HG03095 (cell line): ENCODE results near the gene CDADC1.
"Not testable (repeated sequence)": the region's sequence is repeated elsewhere in the genome, so short reads cannot be mapped to it uniquely, and the experiment has no call there.

Experiments
- ATAC-seq: cut with Tn5 transposase; IDR thresholded peaks from one replicate; pipeline ENCODE4 v1.9.1; 2021; ENCODE audit warnings: moderate library complexity; ENCODE audit not compliant: unreplicated experiment

Gene CDADC1

GRCh38 chr13:49292742-49293486 lies 45.2 kb downstream of the CDADC1 start:
- ATAC-seq = no peak

- ATAC-seq = not testable (repeated sequence)
Measured at GRCh38 chr13:49294723-49295122, 47.0 kb downstream of the CDADC1 start.

- no peak for ATAC-seq
Measured at GRCh38 chr13:49295244-49295643, 47.5 kb downstream of the CDADC1 start.

- ATAC-seq = no peak
Measured at GRCh38 chr13:49296659-49297058, 48.9 kb downstream of the CDADC1 start.

- ATAC-seq = no peak
Measured at GRCh38 chr13:49297338-49297737, 49.6 kb downstream of the CDADC1 start.

- no peak for ATAC-seq
Measured at GRCh38 chr13:49298416-49298815, 50.7 kb downstream of the CDADC1 start.

GRCh38 chr13:49298903-49299605 lies 51.3 kb downstream of the CDADC1 start:
- no peak for ATAC-seq

GRCh38 chr13:49300276-49300675 lies 52.6 kb downstream of the CDADC1 start:
- no peak for ATAC-seq

- peak; percentile 86 for ATAC-seq
Measured at GRCh38 chr13:49300739-49301589, 53.2 kb downstream of the CDADC1 start.

- ATAC-seq = no peak
Measured at GRCh38 chr13:49302222-49302621, 54.5 kb downstream of the CDADC1 start.

GRCh38 chr13:49302817-49303216 lies 55.1 kb downstream of the CDADC1 start:
- ATAC-seq = no peak

GRCh38 chr13:49303533-49304252 lies 56.0 kb downstream of the CDADC1 start:
- ATAC-seq = no peak

- no peak for ATAC-seq
Measured at GRCh38 chr13:49304356-49304755, 56.6 kb downstream of the CDADC1 start.

GRCh38 chr13:49304763-49305700 lies 57.3 kb downstream of the CDADC1 start:
- ATAC-seq = no peak

GRCh38 chr13:49305792-49306425 lies 58.2 kb downstream of the CDADC1 start:
- ATAC-seq = no peak

GRCh38 chr13:49307365-49307764 lies 59.6 kb downstream of the CDADC1 start:
- no peak for ATAC-seq

GRCh38 chr13:49308097-49308875 lies 60.6 kb downstream of the CDADC1 start:
- no peak for ATAC-seq

GRCh38 chr13:49308921-49309408 lies 61.2 kb downstream of the CDADC1 start:
- no peak for ATAC-seq
